HG02870 (cell line): Measurements from ENCODE around the gene KRTAP2-3.
"Not testable (repeated sequence)": the region's sequence is repeated elsewhere in the genome, so short reads cannot be mapped to it uniquely, and the experiment has no call there.

Experiments
- ATAC-seq: cut with Tn5 transposase; IDR thresholded peaks from one replicate; pipeline ENCODE4 v1.9.1; 2021; ENCODE audit warnings: mild to moderate bottlenecking, moderate library complexity; ENCODE audit not compliant: unreplicated experiment

Gene KRTAP2-3

GRCh38 chr17:41037853-41038350 is 22.0 kb downstream of the KRTAP2-3 start:
- ATAC-seq, result no peak

GRCh38 chr17:41034346-41034935 is 25.5 kb downstream of the KRTAP2-3 start, which contains the start of gene KRTAP1-3:
Gene KRTAP1-3 (minus strand): TSS chr17:41034874. CDS start chr17:41034821, 53 bp downstream.
- ATAC-seq, result not testable (repeated sequence)

GRCh38 chr17:41029633-41030245 is 30.2 kb downstream of the KRTAP2-3 start, which contains the start of gene KRTAP1-4:
Gene KRTAP1-4 (minus strand): TSS chr17:41030195. CDS start chr17:41030078, 117 bp downstream.
- no peak for ATAC-seq

GRCh38 chr17:41026715-41027471 is 33.0 kb downstream of the KRTAP2-3 start, which contains the start of gene KRTAP1-5:
Gene KRTAP1-5 (minus strand): TSS chr17:41027208. CDS start chr17:41027155, 53 bp downstream.
- no peak for ATAC-seq

- no peak for ATAC-seq
These were observed 35.2 kb downstream of the KRTAP2-3 start for GRCh38 chr17:41024697-41025096.

- no peak for ATAC-seq
These were observed 39.6 kb downstream of the KRTAP2-3 start for GRCh38 chr17:41020336-41020735.

GRCh38 chr17:41019415-41019814 is 40.5 kb downstream of the KRTAP2-3 start:
- no peak for ATAC-seq

- ATAC-seq, result no peak
These were observed 41.4 kb downstream of the KRTAP2-3 start for GRCh38 chr17:41018541-41018940.

GRCh38 chr17:41016578-41017215 is 43.2 kb downstream of the KRTAP2-3 start:
- no peak for ATAC-seq

GRCh38 chr17:41015454-41015853 is 44.5 kb downstream of the KRTAP2-3 start:
- ATAC-seq, result no peak

GRCh38 chr17:41013606-41014005 is 46.3 kb downstream of the KRTAP2-3 start:
- ATAC-seq, result no peak

- ATAC-seq, result no peak
These were observed 46.7 kb downstream of the KRTAP2-3 start for GRCh38 chr17:41013181-41013580.

- ATAC-seq, result no peak
These were observed 47.4 kb downstream of the KRTAP2-3 start for GRCh38 chr17:41012326-41013120.

GRCh38 chr17:41010441-41010840 is 49.5 kb downstream of the KRTAP2-3 start:
- no peak for ATAC-seq

- ATAC-seq, result no peak
These were observed 50.0 kb downstream of the KRTAP2-3 start for GRCh38 chr17:41009936-41010335.

GRCh38 chr17:41009301-41009760 is 50.6 kb downstream of the KRTAP2-3 start:
- ATAC-seq, result no peak
